GM18867 (cell line): ENCODE measurements around the gene ZNF620.
"Not testable (repeated sequence)": the region's sequence is repeated elsewhere in the genome, so short reads cannot be mapped to it uniquely, and the experiment has no call there.

Experiments used
- ATAC-seq: cut with Tn5 transposase; IDR thresholded peaks from one replicate; pipeline ENCODE4 v1.9.1; 2021; ENCODE audit warnings: mild to moderate bottlenecking, moderate library complexity; ENCODE audit not compliant: unreplicated experiment

Gene ZNF620

DNA sequence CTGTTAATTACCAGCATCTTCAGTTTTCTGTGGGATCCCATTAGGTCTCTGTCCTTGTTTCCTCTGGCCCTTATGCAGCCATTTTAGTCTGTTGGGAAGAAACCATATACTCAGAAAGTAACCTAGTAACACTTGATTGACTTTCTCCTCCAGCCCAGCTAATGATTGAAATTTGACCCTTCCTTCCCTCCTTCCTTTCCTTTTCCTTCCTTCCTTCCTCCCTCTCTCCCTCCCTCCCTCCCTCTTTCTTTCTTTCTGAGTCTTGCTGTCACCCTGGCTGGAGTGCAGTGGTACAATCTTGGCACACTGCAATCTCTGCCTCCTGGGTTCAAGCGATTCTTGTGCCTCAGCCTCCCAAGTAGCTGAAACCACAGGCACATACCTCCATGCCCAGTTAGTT, 5.9 kb upstream of the ZNF620 start:
- no peak for ATAC-seq

DNA sequence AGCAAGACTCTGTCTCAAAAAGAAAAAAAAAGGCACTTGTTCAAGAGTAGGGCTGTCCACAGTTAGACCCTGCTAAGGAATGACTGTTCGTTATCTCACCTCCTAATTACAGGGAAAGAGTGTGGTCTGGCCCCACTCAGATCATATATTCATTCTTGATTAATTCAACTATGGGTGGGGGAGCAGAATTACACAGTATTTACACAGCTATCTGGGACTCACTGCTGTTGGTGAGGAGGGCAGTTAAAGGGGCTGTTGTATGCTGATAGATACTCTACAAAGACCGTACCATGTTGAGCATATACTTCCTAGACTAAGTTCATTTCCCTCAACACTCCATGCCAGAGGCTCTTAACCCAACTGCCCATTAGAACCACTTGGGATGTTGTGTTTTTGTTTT, 3.8 kb upstream of the ZNF620 start:
- ATAC-seq: no peak

DNA sequence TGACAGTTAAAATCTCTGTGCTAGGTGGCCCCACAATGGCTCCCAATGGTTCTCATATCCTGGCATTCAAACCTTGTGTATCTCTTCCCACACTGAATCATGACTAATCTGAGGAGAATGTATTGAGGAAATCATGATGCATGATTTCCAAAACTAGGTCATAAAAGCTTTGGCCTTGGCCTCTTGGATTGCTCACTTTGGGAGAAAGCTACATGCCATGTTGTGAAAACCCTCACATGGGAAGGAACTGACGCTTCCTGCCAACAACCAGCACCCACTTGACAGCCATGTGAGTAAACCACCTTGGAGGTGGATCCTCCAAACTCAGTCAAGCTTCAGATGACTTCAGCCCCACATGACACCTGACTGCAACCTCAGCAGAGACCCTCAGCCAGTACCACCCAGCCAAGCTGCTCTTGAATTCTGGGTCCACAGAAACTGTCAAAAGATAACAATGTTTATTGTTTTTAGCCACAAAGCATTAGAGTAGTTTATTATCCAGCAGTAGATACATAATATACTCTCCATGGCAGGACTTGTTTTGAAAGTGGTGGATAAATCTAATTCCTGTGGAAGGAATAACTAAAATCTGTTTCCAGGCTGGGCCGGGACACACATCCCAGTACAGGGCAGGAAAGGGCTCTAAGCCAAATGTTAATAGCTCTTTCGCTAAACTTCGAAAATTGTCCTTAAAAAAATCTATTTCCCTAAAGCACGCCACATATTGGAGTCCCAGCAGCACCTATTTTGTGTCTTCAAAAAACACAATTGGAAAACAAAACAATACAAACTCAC, 1.0 kb upstream of the ZNF620 start:
- ATAC-seq: no peak

DNA sequence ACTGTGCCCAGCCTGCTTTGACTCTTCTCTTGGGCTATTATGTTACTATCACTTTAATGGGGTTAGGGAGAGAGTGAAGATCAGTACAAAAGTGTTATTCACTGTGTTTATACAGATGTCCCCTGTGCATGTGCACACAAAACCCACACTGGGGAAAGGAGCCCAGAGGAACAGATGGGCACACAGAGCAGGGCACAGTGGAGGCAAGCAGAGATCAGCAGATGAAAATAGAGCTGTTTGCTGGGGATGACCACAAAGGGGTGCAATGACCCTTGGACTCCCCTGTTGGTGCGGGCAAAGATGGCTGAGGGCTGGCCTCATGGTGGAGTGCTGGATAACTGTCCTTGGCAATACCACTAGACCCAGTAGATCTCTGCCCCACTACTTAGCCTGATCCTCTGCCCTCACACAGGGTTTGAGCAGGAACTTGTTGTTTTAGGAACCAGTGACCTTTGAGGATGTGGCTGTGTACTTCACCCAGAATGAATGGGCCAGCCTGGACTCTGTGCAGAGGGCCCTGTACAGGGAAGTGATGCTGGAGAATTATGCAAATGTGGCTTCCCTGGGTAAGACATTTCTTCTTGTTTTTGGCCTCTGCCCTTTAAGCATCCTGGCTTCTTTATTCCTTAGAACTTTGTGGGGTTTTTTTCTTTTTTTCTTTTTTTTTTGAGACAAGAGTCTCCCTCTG, 5.3 kb downstream of the ZNF620 start:
- no peak for ATAC-seq

DNA sequence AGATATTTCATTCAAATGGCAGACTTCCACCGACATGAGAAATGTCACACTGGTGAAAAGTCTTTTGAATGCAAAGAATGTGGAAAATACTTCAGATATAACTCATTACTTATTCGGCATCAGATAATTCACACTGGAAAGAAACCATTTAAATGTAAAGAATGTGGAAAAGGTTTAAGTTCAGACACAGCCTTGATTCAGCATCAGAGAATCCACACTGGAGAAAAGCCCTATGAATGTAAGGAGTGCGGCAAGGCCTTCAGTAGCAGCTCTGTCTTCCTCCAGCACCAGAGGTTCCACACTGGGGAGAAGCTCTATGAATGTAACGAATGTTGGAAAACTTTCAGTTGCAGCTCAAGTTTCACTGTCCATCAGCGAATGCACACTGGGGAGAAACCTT, 10.4 kb downstream of the ZNF620 start:
- ATAC-seq: no peak

DNA sequence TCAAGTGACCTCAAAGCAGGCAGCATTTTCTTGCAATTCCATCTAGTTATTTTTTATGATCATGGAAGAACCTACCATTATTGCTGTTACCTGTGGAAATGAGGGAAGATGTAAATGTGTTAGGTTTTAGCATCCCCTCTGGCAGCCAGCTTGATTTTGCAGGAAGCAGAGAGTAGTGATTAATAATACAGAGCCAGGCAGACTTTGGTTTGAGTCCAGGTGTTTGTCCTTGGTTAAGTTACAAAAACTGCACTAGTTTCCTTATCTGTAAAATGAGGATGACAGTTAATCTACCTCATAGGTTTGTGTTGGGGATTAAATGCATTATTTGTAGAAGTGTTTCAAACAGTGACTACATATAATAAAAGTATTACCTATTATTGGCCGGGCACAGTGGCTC, 12.2 kb downstream of the ZNF620 start:
- ATAC-seq: no peak

DNA sequence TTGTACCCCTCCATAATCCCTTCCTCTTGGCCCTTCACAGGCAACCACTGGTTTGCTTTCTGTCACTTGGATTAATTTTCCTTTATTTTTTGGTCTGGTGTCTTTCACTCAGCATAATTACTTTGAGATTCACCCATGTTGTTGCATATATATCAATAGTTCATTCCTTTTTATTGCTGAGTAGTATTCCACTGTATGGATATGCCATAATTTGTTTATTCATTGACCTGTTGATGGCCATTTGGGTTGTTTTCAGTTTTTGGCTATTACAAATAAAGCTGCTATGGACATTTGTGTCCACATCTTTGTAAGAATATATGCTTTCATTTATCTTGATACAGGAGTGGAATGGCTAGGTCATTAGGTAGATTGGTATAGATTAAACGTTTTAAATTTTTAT, 13.0 kb downstream of the ZNF620 start:
- no peak for ATAC-seq

DNA sequence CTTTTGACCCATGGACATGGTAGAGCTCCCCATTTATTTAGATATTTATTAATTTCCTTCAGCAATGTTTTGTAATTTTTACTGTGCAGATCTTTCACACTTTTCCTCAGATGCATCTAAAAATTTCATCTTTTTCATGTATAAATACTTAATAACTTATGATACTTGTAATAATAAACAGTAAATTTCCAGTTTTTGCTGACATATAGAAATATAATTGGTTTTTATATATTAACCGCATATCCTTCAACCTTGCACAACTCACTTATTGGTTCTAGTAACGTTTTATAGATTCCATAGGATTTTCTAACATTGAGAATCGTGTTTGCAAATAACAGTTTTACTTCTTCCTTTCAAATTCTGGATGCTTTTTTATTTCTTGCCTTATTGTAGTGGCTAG, 15.4 kb downstream of the ZNF620 start:
- no peak for ATAC-seq

DNA sequence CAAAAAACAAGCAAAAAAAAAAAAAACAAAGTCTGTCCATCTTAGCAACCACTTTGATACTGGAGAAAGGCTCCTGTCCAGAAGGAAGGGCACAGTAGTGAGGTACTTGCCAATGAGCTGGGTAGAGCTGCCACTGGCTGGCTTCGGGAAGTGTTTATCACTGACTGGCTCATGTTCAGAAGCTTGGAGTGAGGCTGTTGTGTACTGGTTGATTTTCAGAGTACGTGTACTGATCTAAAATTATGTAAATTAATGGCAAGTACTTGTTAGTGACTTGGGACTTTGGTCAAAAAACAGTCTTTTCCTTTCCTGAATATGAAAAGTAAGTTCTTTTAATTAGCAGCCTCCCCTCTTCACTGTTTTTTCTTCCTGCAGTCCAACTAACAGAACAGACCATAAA, 17.9 kb downstream of the ZNF620 start:
- ATAC-seq: no peak

DNA sequence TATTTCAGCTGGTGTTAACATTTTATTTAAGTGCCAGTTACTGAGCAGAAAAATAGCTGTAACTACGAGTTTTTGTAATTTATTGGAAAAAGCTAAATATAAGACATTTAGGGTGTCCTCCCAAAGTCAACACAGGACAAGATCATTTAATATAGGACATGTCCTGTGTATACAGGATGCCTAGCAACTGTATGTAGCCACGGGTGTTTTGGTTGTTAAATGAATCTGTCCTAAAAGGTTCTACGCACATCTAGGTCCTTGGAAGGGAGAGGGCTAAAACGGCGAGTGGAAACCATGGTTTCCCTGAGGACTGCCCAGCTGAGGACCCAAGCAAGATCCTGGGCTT, 18.4 kb downstream of the ZNF620 start:
- ATAC-seq: peak; percentile 23

DNA sequence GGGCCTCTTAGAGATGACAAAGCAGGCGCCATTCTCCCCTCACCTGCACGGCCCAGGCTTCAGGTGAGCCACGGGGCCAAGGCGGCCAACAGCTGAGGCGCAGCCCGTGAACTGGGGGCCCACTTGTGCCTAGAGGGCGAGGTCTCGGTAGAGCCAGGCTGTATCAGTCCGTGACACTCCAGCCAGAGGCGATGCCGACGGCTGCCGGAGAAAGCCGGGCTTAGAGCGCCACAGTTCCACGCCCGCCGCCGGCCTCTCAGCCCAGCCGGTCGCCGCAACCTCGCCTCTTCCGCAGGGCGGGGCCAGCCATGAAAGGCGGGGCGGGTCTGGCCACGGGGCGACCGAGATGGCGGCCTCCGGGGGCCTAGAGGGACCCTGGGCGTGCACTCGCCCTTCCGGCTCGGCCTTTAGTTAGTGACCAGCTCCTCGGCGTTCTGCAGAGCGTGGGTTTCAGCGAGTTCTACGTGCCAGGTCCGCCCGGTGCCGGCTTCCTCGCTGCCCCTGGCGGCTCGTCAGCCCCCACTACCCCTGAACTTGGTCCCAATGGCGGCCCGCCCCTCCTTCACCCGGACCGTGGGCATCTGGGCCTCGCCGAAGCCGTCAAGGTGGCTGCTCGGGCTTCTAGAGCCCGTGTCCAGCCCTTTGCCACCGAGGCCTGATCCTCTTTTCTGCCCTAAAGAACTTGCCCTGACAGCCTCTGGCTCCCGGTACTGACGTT, 18.9 kb downstream of the ZNF620 start, which contains the start of gene ZNF621:
ZNF621 (plus strand) TSS at position 393 of the 718 bp plus-strand sequence. CDS start 881 bp downstream, outside the sequence.
- ATAC-seq: peak; percentile 99

DNA sequence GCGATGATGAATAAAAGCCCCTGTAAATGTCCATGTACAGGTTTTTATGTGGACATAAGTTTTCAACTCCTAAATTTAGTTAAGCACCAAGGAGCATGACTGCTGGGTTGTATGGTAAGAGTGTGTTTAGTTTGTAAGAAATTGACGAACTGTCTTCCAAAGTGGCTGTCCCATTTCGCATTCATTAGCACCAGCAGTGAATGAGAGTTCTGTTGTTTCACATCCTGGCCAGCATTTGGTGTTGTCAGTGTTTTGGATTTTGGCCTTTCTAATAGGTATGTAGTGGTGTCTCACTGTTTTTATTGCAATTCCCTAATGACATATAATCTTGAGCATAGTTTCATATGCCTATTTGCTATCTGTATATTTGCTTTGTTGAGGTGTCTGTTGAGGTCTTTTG, 22.6 kb downstream of the ZNF620 start:
- ATAC-seq: no peak

DNA sequence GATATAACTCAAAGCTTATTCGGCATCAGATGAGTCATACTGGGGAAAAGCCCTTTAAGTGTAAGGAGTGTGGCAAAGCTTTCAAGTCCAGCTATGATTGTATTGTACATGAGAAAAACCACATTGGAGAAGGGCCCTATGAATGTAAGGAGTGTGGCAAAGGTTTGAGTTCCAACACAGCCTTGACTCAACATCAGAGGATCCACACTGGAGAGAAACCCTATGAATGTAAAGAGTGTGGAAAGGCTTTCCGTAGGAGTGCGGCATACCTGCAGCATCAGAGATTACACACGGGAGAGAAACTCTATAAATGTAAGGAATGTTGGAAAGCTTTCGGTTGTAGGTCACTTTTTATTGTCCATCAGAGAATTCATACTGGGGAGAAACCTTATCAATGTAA, 26.4 kb downstream of the ZNF620 start:
- no peak for ATAC-seq

DNA sequence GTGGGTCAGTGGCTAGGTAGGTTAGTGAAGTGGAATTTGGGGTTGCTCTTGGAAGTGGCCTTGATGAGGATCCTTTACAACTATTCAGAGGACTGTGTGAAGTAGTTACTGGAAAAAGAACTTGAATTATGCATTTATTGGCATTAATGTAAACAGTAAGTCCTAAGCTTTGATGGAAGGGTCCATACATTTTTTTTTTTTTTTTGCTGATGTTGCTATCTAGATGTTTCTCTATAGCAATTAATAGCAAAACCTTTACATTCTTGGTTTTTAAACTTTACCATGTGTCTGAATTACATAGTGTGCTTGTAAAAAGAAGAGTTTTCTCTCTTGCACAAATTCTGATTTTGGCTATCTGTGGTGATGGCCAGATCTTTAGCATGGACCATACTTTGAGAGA, 28.4 kb downstream of the ZNF620 start:
- ATAC-seq: no peak

DNA sequence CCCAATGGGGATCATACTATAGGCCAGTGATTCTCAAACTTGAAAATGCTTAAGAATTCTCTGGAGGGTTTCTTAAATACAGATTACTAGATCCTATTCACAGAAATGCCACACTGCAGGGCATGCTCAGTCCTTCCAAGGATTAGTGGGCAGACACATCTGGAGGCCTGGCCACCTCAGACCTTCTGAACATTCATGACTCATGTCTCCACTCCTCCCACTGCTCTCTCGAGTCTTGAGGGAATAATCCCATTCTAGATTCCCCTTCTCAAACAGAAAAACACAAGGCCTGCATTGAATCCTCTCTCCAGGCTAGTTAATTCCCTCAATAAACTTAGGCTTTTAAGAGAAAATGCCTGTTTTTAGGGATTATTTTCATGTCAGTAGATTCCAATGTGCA, 41.0 kb downstream of the ZNF620 start:
- ATAC-seq: no peak

DNA sequence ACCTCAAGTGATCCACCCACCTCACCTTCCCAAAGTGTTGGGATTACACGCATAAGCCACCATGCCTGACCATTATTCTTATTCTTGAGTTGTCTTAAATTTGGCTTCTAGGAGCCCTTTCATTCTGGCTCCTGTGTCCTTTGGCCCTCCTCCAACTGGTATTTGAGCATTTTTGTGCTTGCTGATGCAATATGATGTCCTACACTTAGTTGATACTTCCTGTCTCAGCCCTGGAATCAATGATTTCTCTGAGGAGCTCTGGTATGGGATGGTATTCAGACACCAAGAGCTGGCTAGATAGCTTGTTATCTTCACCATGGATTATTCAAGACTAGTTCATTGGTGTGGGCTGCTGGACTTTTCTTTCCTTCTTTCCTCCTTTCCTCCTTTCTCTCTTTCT, 44.3 kb downstream of the ZNF620 start:
- no peak for ATAC-seq

DNA sequence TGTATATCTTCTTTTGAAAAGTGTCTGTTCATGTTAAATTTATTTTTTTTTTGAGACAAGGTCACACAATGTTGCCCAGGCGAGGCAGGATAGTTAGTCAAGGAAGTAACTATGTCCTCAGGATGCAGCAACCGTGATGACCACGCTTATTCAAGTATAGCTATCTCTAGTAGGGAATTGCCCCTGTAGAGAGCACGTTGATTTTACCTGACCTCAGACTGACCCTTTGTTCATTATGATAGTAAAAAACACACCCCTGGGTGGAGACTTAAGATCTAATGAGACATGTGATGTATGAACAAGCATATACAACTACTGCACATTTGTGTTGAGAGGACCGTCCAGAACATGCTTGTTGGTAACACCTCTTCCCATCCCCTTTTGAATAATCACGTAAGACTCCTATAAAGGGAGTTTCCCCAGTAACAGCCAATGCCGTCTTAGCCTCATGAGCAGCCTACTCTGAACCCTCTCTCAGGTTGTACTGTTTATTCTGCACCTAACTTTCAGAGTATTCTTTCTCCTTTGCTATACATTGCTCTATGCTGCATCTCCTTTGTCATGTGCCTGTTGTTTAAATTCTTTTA, 51.8 kb downstream of the ZNF620 start:
- no peak for ATAC-seq

DNA sequence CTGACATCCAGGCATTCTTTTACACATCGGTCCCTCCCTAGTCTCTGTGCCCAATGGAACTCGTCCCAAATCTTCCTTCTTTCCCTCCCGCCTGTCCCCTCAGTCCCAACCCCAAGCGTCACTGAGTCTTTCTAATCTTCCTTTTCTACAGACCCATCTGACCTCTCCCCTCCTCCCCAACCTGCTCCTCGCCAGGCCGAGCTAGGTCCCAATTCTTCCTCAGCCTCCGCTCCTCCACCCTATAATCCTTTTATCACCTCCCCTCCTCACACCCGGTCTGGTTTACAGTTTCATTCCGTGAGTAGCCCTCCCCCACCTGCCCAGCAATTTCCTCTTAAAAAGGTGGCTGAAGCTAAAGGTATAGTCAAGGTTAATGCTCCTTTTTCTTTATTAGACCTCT, 56.6 kb downstream of the ZNF620 start:
- ATAC-seq: not testable (repeated sequence)

DNA sequence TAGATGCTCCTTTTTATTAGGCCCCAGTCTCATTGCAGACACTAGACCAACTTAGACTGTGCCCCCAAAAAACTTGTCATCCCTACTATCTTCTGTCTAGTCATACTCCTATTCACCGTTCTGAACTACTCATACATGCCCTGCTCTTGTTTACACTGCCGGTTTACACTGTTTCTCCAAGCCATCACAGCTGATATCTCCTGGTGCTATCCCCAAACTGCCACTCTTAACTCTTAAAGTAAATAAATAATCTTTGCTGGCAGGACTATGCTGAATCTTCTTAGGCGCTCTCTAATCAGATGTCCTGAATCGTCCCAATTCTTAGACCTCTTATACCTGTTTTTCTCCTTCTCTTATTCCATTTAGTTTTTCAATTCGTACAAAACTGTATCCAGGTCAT, 59.8 kb downstream of the ZNF620 start:
- not testable (repeated sequence) for ATAC-seq

DNA sequence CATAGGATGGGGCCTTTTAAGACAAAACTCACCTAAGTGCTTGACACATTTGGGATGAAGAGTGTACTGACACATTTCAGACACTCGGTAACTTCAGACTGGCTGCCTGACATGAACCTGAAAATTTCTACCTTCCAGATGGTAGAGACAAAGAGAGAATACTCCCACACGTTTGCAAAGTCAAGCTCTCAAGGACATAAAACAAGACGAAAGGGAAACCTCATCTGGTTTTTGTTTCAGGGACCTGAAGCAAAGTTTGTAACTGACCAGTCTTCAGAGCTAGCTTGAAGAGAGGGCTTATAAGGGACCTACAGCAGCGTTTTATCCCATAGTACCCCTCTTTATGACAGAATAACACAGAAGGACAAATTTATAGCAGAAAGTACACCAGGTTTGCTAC, 60.9 kb downstream of the ZNF620 start:
- peak; percentile 54 for ATAC-seq
